Skeletal muscle satellite cell (primary cell): Measurements from ENCODE around the gene PITPNM3.

Experiments
- H3K27me3 ChIP-seq: 2 replicates; pipeline ENCODE4 v1.7.0; 2013; ENCODE audit warnings: low read length; ENCODE audit not compliant: control insufficient read depth, insufficient read depth
- H3K36me3 ChIP-seq: 2 replicates; pipeline ENCODE4 v1.7.0; 2013; ENCODE audit warnings: mild to moderate bottlenecking, control low read depth, low read length; ENCODE audit not compliant: insufficient read depth
- H3K4me1 ChIP-seq: 2 replicates; pipeline ENCODE4 v1.7.0; 2013; ENCODE audit warnings: low read length; ENCODE audit not compliant: control insufficient read depth, insufficient read depth
- H3K4me2 ChIP-seq: 2 replicates; pipeline ENCODE4 v1.7.0; 2013; ENCODE audit warnings: mild to moderate bottlenecking, low read length
- H3K4me3 ChIP-seq: 2 replicates; pipeline ENCODE4 v1.7.0; 2013; ENCODE audit warnings: low read length
- H3K9ac ChIP-seq: 2 replicates; pipeline ENCODE4 v1.7.0; 2013; ENCODE audit warnings: mild to moderate bottlenecking, low read depth, low read length, moderate library complexity
- H3K9me3 ChIP-seq: replicated peaks from 2 replicates; pipeline ENCODE4 v1.7.0; 2013; ENCODE audit warnings: mild to moderate bottlenecking, control low read depth, low read length

The PITPNM3 gene

GRCh38 chr17:6437466-6437865, 118.9 kb downstream of the PITPNM3 start:
- H3K27me3 ChIP-seq = peaks cover 16% of the 10 kb centered on the region

GRCh38 chr17:6435968-6436367, 120.4 kb downstream of the PITPNM3 start:
- Histone ChIP-seq H3K9ac (no peak overlapping the region), H3K4me3 (no peak overlapping the region), H3K36me3 (no peaks in the 10 kb centered on the region), H3K27me3 (peaks cover 16% of the 10 kb centered on the region), H3K4me1 (no peaks in the 10 kb centered on the region), H3K9me3 (no peaks in the 10 kb centered on the region), H3K4me2 (no peak overlapping the region)

More at GRCh38 chr17:6437466-6437865, 118.9 kb downstream of the PITPNM3 start:
- Histone ChIP-seq H3K4me3 (no peak overlapping the region), H3K36me3 (no peaks in the 10 kb centered on the region), H3K9me3 (no peaks in the 10 kb centered on the region), H3K4me1 (no peaks in the 10 kb centered on the region), H3K4me2 (no peak overlapping the region), H3K9ac (no peak overlapping the region)

- Histone ChIP-seq H3K27me3 (peaks cover 16% of the 10 kb centered on the region), H3K9me3 (peaks cover 2% of the 10 kb centered on the region), H3K4me3 (no peak within 1 kb of the TSS), H3K4me2 (no peak within 1 kb of the TSS), H3K36me3 (no peaks in the 10 kb centered on the region), H3K4me1 (no peaks in the 10 kb centered on the region), H3K9ac (no peak within 1 kb of the TSS)
Observed at GRCh38 chr17:6435051-6435450, 121.3 kb downstream of the PITPNM3 start, which contains the start of gene AIPL1. TSS of gene AIPL1 (minus strand) at chr17:6435121. CDS start at chr17:6435104, 17 bp downstream.

- H3K9ac ChIP-seq = no peak overlapping the region
- H3K4me3 ChIP-seq = no peak overlapping the region
- no peaks in the 10 kb centered on the region for H3K4me1 ChIP-seq
- H3K9me3 ChIP-seq = peaks cover 2% of the 10 kb centered on the region
- H3K36me3 ChIP-seq = no peaks in the 10 kb centered on the region
- peaks cover under 1% of the 10 kb centered on the region for H3K27me3 ChIP-seq
- no peak overlapping the region for H3K4me2 ChIP-seq
Observed at GRCh38 chr17:6430769-6431168, 125.6 kb downstream of the PITPNM3 start.

- H3K4me1 ChIP-seq = no peaks in the 10 kb centered on the region
- H3K27me3 ChIP-seq = peaks cover 3% of the 10 kb centered on the region
- H3K36me3 ChIP-seq = no peaks in the 10 kb centered on the region
- H3K9ac ChIP-seq = no peak overlapping the region
- H3K9me3 ChIP-seq = peaks cover 2% of the 10 kb centered on the region
- H3K4me2 ChIP-seq = no peak overlapping the region
- no peak overlapping the region for H3K4me3 ChIP-seq
Observed at GRCh38 chr17:6429266-6429665, 127.1 kb downstream of the PITPNM3 start.

- H3K4me2 ChIP-seq = no peak overlapping the region
- no peaks in the 10 kb centered on the region for H3K4me1 ChIP-seq
- no peak overlapping the region for H3K9ac ChIP-seq
- H3K4me3 ChIP-seq = no peak overlapping the region
- H3K27me3 ChIP-seq = peaks cover 3% of the 10 kb centered on the region
- H3K9me3 ChIP-seq = peaks cover 2% of the 10 kb centered on the region
- no peaks in the 10 kb centered on the region for H3K36me3 ChIP-seq
Observed at GRCh38 chr17:6428207-6428965, 128.0 kb downstream of the PITPNM3 start.

- no peaks in the 10 kb centered on the region for H3K36me3 ChIP-seq
- no peak overlapping the region for H3K9ac ChIP-seq
- peaks cover 2% of the 10 kb centered on the region for H3K9me3 ChIP-seq
- no peak overlapping the region for H3K4me2 ChIP-seq
- H3K27me3 ChIP-seq = peaks cover 3% of the 10 kb centered on the region
- no peak overlapping the region for H3K4me3 ChIP-seq
- H3K4me1 ChIP-seq = no peaks in the 10 kb centered on the region
Observed at GRCh38 chr17:6427279-6427781, 129.0 kb downstream of the PITPNM3 start.

- Histone ChIP-seq H3K36me3 (no peaks in the 10 kb centered on the region), H3K9ac (no peak overlapping the region), H3K4me2 (no peak overlapping the region), H3K9me3 (peaks cover 2% of the 10 kb centered on the region), H3K4me1 (no peaks in the 10 kb centered on the region), H3K27me3 (peaks cover 3% of the 10 kb centered on the region), H3K4me3 (no peak overlapping the region)
Observed at GRCh38 chr17:6426356-6427101, 129.8 kb downstream of the PITPNM3 start.

- H3K36me3 ChIP-seq = no peaks in the 10 kb centered on the region
- H3K9ac ChIP-seq = no peak overlapping the region
- no peaks in the 10 kb centered on the region for H3K9me3 ChIP-seq
- no peak overlapping the region for H3K4me2 ChIP-seq
- no peak overlapping the region for H3K4me3 ChIP-seq
- peaks cover 4% of the 10 kb centered on the region for H3K27me3 ChIP-seq
- no peaks in the 10 kb centered on the region for H3K4me1 ChIP-seq
Observed at GRCh38 chr17:6425407-6425806, 130.9 kb downstream of the PITPNM3 start.

GRCh38 chr17:6423931-6424330, 132.4 kb downstream of the PITPNM3 start:
- Histone ChIP-seq H3K4me2 (no peak overlapping the region), H3K36me3 (no peaks in the 10 kb centered on the region), H3K4me1 (no peaks in the 10 kb centered on the region), H3K9ac (no peak overlapping the region), H3K4me3 (no peak overlapping the region), H3K27me3 (peaks cover 10% of the 10 kb centered on the region), H3K9me3 (no peaks in the 10 kb centered on the region)

GRCh38 chr17:6422654-6423241, 133.6 kb downstream of the PITPNM3 start:
- Histone ChIP-seq H3K9ac (no peak overlapping the region), H3K4me3 (no peak overlapping the region), H3K27me3 (peaks cover 15% of the 10 kb centered on the region), H3K4me2 (no peak overlapping the region), H3K9me3 (no peaks in the 10 kb centered on the region), H3K36me3 (no peaks in the 10 kb centered on the region), H3K4me1 (no peaks in the 10 kb centered on the region)
